ENCODE results near the gene UMAD1. TPM values are rescaled to one million over a fixed set of nuclear protein-coding genes. Genes with fewer than 3 reads are reported as not detected.

UMAD1 gene
- total and polyA plus RNA-seq, 2 experiments from 2014 or later = 8.4 to 12.4 TPM

DNA sequence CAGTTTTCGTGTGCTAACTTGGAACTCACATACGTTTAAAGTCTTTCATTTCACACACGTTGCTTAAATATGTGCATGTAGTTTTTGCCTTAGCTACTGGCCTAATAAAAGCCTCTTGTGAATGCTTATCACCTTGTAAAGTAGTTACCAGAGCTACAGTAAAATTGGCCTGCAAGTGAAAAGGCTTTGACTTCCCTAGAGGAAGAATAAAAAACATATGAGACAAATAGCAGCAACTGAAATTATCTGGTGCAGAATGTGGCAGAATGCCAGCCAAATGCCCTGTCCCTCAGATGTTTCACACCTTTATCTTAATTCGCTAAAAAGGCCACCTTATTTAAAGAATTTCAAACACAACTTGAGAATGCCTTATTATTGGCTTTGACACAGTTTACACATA lies 105.9 kb downstream of the UMAD1 start:
- no peaks in the 10 kb centered on the region for H3K9me3 Mint-ChIP-seq
- TF ChIP-seq, protein P1, sequence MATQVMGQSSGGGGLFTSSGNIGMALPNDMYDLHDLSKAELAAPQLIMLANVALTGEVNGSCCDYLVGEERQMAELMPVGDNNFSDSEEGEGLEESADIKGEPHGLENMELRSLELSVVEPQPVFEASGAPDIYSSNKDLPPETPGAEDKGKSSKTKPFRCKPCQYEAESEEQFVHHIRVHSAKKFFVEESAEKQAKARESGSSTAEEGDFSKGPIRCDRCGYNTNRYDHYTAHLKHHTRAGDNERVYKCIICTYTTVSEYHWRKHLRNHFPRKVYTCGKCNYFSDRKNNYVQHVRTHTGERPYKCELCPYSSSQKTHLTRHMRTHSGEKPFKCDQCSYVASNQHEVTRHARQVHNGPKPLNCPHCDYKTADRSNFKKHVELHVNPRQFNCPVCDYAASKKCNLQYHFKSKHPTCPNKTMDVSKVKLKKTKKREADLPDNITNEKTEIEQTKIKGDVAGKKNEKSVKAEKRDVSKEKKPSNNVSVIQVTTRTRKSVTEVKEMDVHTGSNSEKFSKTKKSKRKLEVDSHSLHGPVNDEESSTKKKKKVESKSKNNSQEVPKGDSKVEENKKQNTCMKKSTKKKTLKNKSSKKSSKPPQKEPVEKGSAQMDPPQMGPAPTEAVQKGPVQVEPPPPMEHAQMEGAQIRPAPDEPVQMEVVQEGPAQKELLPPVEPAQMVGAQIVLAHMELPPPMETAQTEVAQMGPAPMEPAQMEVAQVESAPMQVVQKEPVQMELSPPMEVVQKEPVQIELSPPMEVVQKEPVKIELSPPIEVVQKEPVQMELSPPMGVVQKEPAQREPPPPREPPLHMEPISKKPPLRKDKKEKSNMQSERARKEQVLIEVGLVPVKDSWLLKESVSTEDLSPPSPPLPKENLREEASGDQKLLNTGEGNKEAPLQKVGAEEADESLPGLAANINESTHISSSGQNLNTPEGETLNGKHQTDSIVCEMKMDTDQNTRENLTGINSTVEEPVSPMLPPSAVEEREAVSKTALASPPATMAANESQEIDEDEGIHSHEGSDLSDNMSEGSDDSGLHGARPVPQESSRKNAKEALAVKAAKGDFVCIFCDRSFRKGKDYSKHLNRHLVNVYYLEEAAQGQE (IDR thresholded peaks at IDR 0.05; ENCODE audit: unreplicated experiment) = no peak
- TF ChIP-seq STAT1 (IDR thresholded peaks at IDR 0.05; ENCODE audit: unreplicated experiment) (no peak), POLR2AphosphoS5 (IDR thresholded peaks at IDR 0.05; ENCODE audit: low read depth) (no peak), ZNF114 (CRISPR knock-in tag; IDR thresholded peaks at IDR 0.05) (no peak), ZNF331 (CRISPR knock-in tag; IDR thresholded peaks at IDR 0.05; ENCODE audit: low read depth) (no peak), JUNB (IDR thresholded peaks at IDR 0.05; ENCODE audit: unreplicated experiment) (no peak), NANOG (IDR thresholded peaks at IDR 0.05; ENCODE audit: borderline replicate concordance) (no peak)
- TF ChIP-seq, protein P2, sequence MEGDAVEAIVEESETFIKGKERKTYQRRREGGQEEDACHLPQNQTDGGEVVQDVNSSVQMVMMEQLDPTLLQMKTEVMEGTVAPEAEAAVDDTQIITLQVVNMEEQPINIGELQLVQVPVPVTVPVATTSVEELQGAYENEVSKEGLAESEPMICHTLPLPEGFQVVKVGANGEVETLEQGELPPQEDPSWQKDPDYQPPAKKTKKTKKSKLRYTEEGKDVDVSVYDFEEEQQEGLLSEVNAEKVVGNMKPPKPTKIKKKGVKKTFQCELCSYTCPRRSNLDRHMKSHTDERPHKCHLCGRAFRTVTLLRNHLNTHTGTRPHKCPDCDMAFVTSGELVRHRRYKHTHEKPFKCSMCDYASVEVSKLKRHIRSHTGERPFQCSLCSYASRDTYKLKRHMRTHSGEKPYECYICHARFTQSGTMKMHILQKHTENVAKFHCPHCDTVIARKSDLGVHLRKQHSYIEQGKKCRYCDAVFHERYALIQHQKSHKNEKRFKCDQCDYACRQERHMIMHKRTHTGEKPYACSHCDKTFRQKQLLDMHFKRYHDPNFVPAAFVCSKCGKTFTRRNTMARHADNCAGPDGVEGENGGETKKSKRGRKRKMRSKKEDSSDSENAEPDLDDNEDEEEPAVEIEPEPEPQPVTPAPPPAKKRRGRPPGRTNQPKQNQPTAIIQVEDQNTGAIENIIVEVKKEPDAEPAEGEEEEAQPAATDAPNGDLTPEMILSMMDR (conservative IDR thresholded peaks at IDR 0.05; ENCODE audit: low read depth in 2 of 2) = no peak
- TF ChIP-seq, protein P3, sequence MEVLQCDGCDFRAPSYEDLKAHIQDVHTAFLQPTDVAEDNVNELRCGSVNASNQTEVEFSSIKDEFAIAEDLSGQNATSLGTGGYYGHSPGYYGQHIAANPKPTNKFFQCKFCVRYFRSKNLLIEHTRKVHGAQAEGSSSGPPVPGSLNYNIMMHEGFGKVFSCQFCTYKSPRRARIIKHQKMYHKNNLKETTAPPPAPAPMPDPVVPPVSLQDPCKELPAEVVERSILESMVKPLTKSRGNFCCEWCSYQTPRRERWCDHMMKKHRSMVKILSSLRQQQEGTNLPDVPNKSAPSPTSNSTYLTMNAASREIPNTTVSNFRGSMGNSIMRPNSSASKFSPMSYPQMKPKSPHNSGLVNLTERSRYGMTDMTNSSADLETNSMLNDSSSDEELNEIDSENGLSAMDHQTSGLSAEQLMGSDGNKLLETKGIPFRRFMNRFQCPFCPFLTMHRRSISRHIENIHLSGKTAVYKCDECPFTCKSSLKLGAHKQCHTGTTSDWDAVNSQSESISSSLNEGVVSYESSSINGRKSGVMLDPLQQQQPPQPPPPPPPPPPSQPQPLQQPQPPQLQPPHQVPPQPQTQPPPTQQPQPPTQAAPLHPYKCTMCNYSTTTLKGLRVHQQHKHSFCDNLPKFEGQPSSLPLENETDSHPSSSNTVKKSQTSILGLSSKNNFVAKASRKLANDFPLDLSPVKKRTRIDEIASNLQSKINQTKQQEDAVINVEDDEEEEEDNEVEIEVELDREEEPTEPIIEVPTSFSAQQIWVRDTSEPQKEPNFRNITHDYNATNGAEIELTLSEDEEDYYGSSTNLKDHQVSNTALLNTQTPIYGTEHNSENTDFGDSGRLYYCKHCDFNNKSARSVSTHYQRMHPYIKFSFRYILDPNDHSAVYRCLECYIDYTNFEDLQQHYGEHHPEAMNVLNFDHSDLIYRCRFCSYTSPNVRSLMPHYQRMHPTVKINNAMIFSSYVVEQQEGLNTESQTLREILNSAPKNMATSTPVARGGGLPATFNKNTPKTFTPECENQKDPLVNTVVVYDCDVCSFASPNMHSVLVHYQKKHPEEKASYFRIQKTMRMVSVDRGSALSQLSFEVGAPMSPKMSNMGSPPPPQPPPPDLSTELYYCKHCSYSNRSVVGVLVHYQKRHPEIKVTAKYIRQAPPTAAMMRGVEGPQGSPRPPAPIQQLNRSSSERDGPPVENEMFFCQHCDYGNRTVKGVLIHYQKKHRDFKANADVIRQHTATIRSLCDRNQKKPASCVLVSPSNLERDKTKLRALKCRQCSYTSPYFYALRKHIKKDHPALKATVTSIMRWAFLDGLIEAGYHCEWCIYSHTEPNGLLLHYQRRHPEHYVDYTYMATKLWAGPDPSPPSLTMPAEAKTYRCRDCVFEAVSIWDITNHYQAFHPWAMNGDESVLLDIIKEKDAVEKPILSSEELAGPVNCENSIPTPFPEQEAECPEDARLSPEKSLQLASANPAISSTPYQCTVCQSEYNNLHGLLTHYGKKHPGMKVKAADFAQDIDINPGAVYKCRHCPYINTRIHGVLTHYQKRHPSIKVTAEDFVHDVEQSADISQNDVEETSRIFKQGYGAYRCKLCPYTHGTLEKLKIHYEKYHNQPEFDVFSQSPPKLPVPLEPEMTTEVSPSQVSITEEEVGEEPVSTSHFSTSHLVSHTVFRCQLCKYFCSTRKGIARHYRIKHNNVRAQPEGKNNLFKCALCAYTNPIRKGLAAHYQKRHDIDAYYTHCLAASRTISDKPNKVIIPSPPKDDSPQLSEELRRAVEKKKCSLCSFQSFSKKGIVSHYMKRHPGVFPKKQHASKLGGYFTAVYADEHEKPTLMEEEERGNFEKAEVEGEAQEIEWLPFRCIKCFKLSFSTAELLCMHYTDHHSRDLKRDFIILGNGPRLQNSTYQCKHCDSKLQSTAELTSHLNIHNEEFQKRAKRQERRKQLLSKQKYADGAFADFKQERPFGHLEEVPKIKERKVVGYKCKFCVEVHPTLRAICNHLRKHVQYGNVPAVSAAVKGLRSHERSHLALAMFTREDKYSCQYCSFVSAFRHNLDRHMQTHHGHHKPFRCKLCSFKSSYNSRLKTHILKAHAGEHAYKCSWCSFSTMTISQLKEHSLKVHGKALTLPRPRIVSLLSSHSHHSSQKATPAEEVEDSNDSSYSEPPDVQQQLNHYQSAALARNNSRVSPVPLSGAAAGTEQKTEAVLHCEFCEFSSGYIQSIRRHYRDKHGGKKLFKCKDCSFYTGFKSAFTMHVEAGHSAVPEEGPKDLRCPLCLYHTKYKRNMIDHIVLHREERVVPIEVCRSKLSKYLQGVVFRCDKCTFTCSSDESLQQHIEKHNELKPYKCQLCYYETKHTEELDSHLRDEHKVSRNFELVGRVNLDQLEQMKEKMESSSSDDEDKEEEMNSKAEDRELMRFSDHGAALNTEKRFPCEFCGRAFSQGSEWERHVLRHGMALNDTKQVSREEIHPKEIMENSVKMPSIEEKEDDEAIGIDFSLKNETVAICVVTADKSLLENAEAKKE (CRISPR knock-in tag; IDR thresholded peaks at IDR 0.05) = no peak
- no peak overlapping the region for H3K4me2 ChIP-seq
- DNase-seq (ENCODE audit: low spot score) (no peak), ATAC-seq (no peak)
- H3K27ac ChIP-seq (ENCODE audit: low read depth) = no peak overlapping the region
- H3K4me3 ChIP-seq = no peak overlapping the region
- H3F3A ChIP-seq (replicated peaks; ENCODE audit: low read depth) = no peaks in the 10 kb centered on the region
- no peak overlapping the region for H3K27ac Mint-ChIP-seq
- no peak overlapping the region for H3K4me3 Mint-ChIP-seq
- no peaks in the 10 kb centered on the region for H3K36me3 ChIP-seq (ENCODE audit: insufficient read depth)
- no peak overlapping the region for H2AFZ ChIP-seq
- peaks cover 5% of the 10 kb centered on the region for H3K4me1 ChIP-seq (ENCODE audit: insufficient read depth)
- peaks cover 6% of the 10 kb centered on the region for H3K27me3 Mint-ChIP-seq (ENCODE audit: insufficient read depth, low read depth, poor library complexity)
- no peaks in the 10 kb centered on the region for H3K27me3 ChIP-seq (ENCODE audit: insufficient read depth)
- no peaks in the 10 kb centered on the region for H3K79me2 ChIP-seq (replicated peaks; ENCODE audit: insufficient read depth)
- H3K9me2 ChIP-seq (ENCODE audit: insufficient read depth) = no peaks in the 10 kb centered on the region
- H3K36me3 Mint-ChIP-seq (ENCODE audit: low read depth) = no peaks in the 10 kb centered on the region
- H4K20me1 ChIP-seq (replicated peaks; ENCODE audit: insufficient read depth) = no peaks in the 10 kb centered on the region
- peaks cover 13% of the 10 kb centered on the region for H3K4me1 Mint-ChIP-seq
